ENCODE measurements around the gene VWF.

VWF gene

DNA sequence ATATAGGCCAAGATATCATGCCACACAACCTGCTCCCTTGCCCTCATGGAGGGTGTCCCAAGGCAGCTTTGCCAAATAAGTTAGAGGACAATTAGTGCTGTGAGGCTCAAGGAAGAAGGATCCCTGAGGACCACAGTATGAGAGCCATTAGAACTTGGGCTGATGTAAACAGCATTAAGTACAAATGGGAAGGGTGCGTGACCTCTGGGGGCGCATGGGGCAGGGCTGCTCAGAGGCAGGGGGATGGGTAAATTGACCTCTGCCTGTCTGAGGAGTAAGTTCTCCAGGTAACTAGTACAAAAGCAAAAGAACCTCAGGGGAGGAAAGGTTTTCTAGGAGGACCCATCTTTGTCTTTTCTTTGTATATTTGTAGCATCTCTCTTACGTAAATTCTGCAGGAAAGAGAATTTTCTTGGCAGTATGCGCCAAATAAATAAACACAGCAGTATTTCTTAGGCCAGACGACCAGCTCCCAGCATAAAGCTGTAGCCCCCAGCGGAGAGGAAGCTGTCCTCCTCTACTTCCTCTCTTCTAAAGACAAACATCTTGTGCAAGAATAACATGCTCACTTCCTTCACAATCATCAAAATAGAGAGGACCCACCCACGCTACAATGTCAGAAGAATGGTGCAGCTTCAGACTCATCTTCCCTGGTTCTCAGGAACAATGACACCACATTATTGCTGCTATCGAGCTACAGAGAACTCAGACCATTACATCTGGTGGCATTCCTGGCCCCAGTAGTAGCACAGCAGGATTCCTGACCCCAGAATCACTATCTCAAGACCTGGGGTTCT, 16.4 kb upstream of the VWF start:
- no peak overlapping the region for H3K9ac ChIP-seq (ENCODE audit: insufficient read length, low read depth)

DNA sequence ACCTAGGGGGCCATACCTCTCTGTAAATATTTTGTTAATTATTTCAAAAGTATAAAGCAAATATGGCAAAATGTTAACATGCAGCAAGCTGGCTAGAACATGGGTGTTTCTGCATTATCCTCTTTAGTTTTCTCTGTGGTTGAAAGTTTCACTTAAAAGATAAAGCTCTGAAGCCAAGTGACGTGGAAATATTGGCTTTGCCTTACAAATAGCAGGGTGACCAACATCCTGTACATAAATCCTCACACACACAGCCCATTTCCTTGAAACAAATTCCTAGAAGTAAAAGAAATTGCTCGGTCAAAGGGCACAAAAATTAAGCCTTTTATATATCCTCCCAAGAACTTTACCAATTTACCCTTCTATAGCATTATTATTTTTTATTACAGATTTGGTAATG, 10.6 kb upstream of the VWF start:
- Histone ChIP-seq H3K9me3 (ENCODE audit: insufficient read depth, low read length) (peaks cover 10% of the 10 kb centered on the region), H3K9ac (ENCODE audit: insufficient read length, low read depth) (no peak overlapping the region), H3K4me3 (ENCODE audit: insufficient read length, low read depth) (no peak overlapping the region), H3K36me3 (ENCODE audit: insufficient read depth, insufficient read length, low read length) (no peaks in the 10 kb centered on the region), H3K4me1 (ENCODE audit: insufficient read depth, insufficient read length) (no peaks in the 10 kb centered on the region), H3K27me3 (ENCODE audit: insufficient read depth, insufficient read length) (no peaks in the 10 kb centered on the region)
- DNase-seq (ENCODE audit: low read depth, low spot score), result no peak
- no peak for TF ChIP-seq YY1 (IDR thresholded peaks at IDR 0.05; ENCODE audit: insufficient read depth, insufficient read length)
- no peak for TF ChIP-seq ZNF274 (IDR thresholded peaks at IDR 0.05; ENCODE audit: low read depth, low read length)
- no peak for TF ChIP-seq SUZ12 (IDR thresholded peaks at IDR 0.05; ENCODE audit: extremely low read depth, insufficient read depth, insufficient read length)

More for the DNA sequence above, 16.4 kb upstream of the VWF start:
- DNase-seq (ENCODE audit: low read depth, low spot score), result no peak
- H3K4me3 ChIP-seq (ENCODE audit: insufficient read length, low read depth), result no peak overlapping the region
- no peaks in the 10 kb centered on the region for H3K27me3 ChIP-seq (ENCODE audit: insufficient read depth, insufficient read length)
- TF ChIP-seq SUZ12 (IDR thresholded peaks at IDR 0.05; ENCODE audit: extremely low read depth, insufficient read depth, insufficient read length), result no peak
- no peak for TF ChIP-seq YY1 (IDR thresholded peaks at IDR 0.05; ENCODE audit: insufficient read depth, insufficient read length)
- TF ChIP-seq ZNF274 (IDR thresholded peaks at IDR 0.05; ENCODE audit: low read depth, low read length), result no peak
- no peaks in the 10 kb centered on the region for H3K9me3 ChIP-seq (ENCODE audit: insufficient read depth, low read length)
- no peaks in the 10 kb centered on the region for H3K4me1 ChIP-seq (ENCODE audit: insufficient read depth, insufficient read length)
- H3K36me3 ChIP-seq (ENCODE audit: insufficient read depth, insufficient read length, low read length), result no peaks in the 10 kb centered on the region

DNA sequence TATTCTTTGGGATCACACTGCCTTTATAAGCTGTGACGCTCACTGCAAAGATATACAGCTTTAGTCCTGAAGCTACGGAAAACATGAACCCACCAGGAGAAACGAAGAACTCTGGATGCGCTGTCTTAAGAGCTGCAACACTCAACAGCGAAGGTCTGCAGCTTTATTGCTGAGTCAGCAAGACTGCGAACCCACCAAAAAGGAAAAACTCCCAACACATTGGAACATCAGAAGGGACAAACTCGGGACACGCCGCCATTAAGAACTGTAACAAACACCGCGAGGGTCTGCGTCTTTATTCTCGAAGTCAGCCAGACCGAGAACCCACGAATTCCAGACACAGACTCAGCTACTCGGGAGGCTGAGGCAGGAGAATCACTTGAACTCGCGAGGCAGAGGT, 9.2 kb upstream of the VWF start:
- TF ChIP-seq ZNF274 (IDR thresholded peaks at IDR 0.05; ENCODE audit: low read depth, low read length) (no peak), YY1 (IDR thresholded peaks at IDR 0.05; ENCODE audit: insufficient read depth, insufficient read length) (no peak), SUZ12 (IDR thresholded peaks at IDR 0.05; ENCODE audit: extremely low read depth, insufficient read depth, insufficient read length) (no peak)
- Histone ChIP-seq H3K27me3 (ENCODE audit: insufficient read depth, insufficient read length) (no peaks in the 10 kb centered on the region), H3K36me3 (ENCODE audit: insufficient read depth, insufficient read length, low read length) (no peaks in the 10 kb centered on the region), H3K9ac (ENCODE audit: insufficient read length, low read depth) (no peak overlapping the region), H3K9me3 (ENCODE audit: insufficient read depth, low read length) (peaks cover 10% of the 10 kb centered on the region), H3K4me3 (ENCODE audit: insufficient read length, low read depth) (no peak overlapping the region), H3K4me1 (ENCODE audit: insufficient read depth, insufficient read length) (no peaks in the 10 kb centered on the region)
- DNase-seq (ENCODE audit: low read depth, low spot score), result no peak

DNA sequence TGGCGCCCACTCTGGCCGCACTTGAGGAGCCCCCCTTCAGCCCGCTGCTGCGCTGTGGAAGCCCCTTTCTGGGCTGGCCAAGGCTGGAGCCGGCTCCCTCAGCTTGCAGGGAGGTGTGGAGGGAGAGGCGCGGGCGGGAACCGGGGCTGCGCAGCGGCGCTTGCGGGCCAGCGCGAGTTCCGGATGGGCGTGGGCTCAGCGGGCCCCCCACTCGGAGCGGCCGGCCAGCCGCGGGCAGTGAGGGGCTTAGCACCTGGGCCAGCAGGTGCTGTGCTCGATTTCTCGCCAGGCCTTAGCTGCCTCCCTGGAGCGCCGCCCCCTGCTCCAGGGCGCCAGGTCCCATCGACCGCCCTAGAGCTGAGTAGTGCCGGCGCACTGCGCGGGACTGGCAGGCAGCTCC, 8.0 kb upstream of the VWF start:
- TF ChIP-seq ZNF274 (IDR thresholded peaks at IDR 0.05; ENCODE audit: low read depth, low read length) (no peak), YY1 (IDR thresholded peaks at IDR 0.05; ENCODE audit: insufficient read depth, insufficient read length) (no peak), SUZ12 (IDR thresholded peaks at IDR 0.05; ENCODE audit: extremely low read depth, insufficient read depth, insufficient read length) (no peak)
- H3K36me3 ChIP-seq (ENCODE audit: insufficient read depth, insufficient read length, low read length), result no peaks in the 10 kb centered on the region

DNA sequence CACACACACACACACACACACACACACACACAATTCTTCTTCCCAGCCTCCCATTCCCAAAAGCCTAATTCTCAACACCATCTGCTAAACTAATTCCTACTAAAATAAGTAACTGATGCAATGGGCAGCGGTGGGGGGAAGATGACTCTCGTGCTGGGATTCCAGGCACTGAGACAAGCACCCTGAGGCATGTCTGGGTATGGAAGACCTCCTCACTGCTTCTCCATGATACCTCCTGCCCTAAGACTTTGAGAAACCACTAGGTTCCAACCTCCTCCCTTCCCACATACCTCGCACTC, 789 bp upstream of the VWF start:
- Histone ChIP-seq H3K4me1 (ENCODE audit: insufficient read depth, insufficient read length) (peaks cover 15% of the 10 kb centered on the region), H3K27me3 (ENCODE audit: insufficient read depth, insufficient read length) (peaks cover 3% of the 10 kb centered on the region), H3K4me3 (ENCODE audit: insufficient read length, low read depth) (no peak overlapping the region), H3K36me3 (ENCODE audit: insufficient read depth, insufficient read length, low read length) (no peaks in the 10 kb centered on the region), H3K9me3 (ENCODE audit: insufficient read depth, low read length) (no peaks in the 10 kb centered on the region), H3K9ac (ENCODE audit: insufficient read length, low read depth) (no peak overlapping the region)
- TF ChIP-seq SUZ12 (IDR thresholded peaks at IDR 0.05; ENCODE audit: extremely low read depth, insufficient read depth, insufficient read length) (no peak), YY1 (IDR thresholded peaks at IDR 0.05; ENCODE audit: insufficient read depth, insufficient read length) (no peak), ZNF274 (IDR thresholded peaks at IDR 0.05; ENCODE audit: low read depth, low read length) (no peak)
- no peak for DNase-seq (ENCODE audit: low read depth, low spot score)

More for the DNA sequence above, 8.0 kb upstream of the VWF start:
- DNase-seq (ENCODE audit: low read depth, low spot score), result no peak
- Histone ChIP-seq H3K9me3 (ENCODE audit: insufficient read depth, low read length) (peaks cover 10% of the 10 kb centered on the region), H3K9ac (ENCODE audit: insufficient read length, low read depth) (no peak overlapping the region), H3K4me1 (ENCODE audit: insufficient read depth, insufficient read length) (no peaks in the 10 kb centered on the region), H3K4me3 (ENCODE audit: insufficient read length, low read depth) (no peak overlapping the region), H3K27me3 (ENCODE audit: insufficient read depth, insufficient read length) (no peaks in the 10 kb centered on the region)

DNA sequence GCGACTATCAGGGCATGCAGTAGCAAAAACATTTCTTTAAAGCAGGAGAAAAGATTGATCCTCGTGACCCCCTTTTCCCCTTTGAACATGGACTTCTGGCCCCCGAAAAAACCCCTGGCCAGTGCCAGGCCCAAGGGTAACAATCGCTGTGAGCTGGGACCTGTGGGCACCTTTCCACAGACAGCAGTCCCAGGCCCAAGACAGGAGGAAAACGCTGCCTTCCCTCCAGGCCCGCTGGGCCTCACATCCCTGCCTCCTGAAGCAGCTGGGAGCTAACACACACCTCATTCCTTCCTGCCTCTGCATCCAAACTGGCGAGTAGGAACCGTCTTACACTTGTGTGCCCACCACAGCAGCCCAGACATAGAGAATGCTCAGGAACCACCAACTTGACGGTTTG, 1.2 kb downstream of the VWF start:
- Histone ChIP-seq H3K27me3 (ENCODE audit: insufficient read depth, insufficient read length) (peaks cover 3% of the 10 kb centered on the region), H3K36me3 (ENCODE audit: insufficient read depth, insufficient read length, low read length) (no peaks in the 10 kb centered on the region), H3K4me1 (ENCODE audit: insufficient read depth, insufficient read length) (peaks cover 18% of the 10 kb centered on the region), H3K9me3 (ENCODE audit: insufficient read depth, low read length) (no peaks in the 10 kb centered on the region), H3K9ac (ENCODE audit: insufficient read length, low read depth) (no peak overlapping the region), H3K4me3 (ENCODE audit: insufficient read length, low read depth) (no peak overlapping the region)
- no peak for DNase-seq (ENCODE audit: low read depth, low spot score)
- no peak for TF ChIP-seq YY1 (IDR thresholded peaks at IDR 0.05; ENCODE audit: insufficient read depth, insufficient read length)
- no peak for TF ChIP-seq SUZ12 (IDR thresholded peaks at IDR 0.05; ENCODE audit: extremely low read depth, insufficient read depth, insufficient read length)
- no peak for TF ChIP-seq ZNF274 (IDR thresholded peaks at IDR 0.05; ENCODE audit: low read depth, low read length)

DNA sequence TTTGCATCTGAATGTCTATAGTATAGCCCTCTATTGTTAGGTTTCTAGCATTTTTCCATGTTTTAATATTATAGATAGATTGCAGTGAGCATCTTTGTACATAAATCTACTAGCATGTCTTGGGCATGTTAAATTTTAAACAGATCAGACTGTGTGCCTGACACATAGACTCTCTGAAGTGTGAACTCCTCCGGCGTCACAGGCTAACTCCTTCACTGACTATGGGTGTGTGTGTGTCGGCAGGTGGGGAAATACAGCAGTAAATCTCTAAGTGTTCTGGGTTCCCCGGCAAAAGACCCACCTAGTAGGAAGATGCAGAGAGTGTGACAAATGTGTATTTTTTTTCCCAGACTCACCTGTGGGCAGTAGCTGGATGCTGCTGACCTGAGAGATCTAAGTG, 2.3 kb downstream of the VWF start:
- Histone ChIP-seq H3K9ac (ENCODE audit: insufficient read length, low read depth) (no peak overlapping the region), H3K36me3 (ENCODE audit: insufficient read depth, insufficient read length, low read length) (no peaks in the 10 kb centered on the region), H3K27me3 (ENCODE audit: insufficient read depth, insufficient read length) (peaks cover 3% of the 10 kb centered on the region), H3K4me3 (ENCODE audit: insufficient read length, low read depth) (no peak overlapping the region), H3K9me3 (ENCODE audit: insufficient read depth, low read length) (no peaks in the 10 kb centered on the region), H3K4me1 (ENCODE audit: insufficient read depth, insufficient read length) (peaks cover 18% of the 10 kb centered on the region)
- no peak for DNase-seq (ENCODE audit: low read depth, low spot score)
- TF ChIP-seq YY1 (IDR thresholded peaks at IDR 0.05; ENCODE audit: insufficient read depth, insufficient read length) (no peak), SUZ12 (IDR thresholded peaks at IDR 0.05; ENCODE audit: extremely low read depth, insufficient read depth, insufficient read length) (no peak), ZNF274 (IDR thresholded peaks at IDR 0.05; ENCODE audit: low read depth, low read length) (no peak)
